ENCODE results near the gene BHLHE40.

DNA sequence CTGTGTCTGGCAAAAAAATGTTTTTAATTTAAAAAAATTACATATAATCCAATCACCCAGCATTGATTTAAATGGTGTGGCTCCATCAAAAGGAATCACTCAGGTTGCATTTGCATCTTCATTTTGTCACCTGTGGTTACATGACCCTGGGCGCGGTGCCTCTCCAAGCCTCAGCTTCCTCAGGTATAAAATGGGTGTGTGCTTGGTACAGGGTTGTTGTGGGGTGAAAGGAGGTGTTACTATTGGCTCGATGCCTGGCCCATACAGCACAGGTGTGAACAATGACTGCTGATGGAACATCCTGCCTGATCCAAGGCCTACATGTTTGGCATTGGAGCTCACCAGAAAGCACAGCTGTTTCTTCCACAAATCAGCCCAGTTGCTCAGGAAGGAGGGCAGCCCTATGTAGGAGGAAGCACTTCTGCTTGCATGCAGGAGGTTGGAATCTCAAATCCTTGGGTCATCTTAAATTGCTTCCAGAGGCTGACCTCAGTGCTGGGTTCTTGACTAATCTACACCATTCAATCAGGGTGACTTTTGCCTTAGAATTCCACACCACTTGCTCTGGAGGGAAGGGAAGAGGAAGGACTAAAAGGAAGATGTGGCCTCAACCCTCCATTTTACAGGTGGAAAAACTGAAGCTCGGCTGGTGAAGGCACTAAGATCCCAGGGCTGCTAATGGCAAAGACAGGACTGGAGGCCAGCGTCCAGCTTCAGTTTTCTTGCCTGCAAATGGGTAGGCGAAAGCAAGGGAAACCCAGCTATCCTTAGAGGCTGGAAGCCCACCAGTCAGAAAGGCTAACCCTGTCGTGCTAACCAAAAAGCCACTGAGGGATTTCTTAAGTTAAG, 31.7 kb downstream of the BHLHE40 start:
- TF ChIP-seq, protein P1, sequence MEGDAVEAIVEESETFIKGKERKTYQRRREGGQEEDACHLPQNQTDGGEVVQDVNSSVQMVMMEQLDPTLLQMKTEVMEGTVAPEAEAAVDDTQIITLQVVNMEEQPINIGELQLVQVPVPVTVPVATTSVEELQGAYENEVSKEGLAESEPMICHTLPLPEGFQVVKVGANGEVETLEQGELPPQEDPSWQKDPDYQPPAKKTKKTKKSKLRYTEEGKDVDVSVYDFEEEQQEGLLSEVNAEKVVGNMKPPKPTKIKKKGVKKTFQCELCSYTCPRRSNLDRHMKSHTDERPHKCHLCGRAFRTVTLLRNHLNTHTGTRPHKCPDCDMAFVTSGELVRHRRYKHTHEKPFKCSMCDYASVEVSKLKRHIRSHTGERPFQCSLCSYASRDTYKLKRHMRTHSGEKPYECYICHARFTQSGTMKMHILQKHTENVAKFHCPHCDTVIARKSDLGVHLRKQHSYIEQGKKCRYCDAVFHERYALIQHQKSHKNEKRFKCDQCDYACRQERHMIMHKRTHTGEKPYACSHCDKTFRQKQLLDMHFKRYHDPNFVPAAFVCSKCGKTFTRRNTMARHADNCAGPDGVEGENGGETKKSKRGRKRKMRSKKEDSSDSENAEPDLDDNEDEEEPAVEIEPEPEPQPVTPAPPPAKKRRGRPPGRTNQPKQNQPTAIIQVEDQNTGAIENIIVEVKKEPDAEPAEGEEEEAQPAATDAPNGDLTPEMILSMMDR (IDR thresholded peaks at IDR 0.05; ENCODE audit: borderline replicate concordance, extremely low read depth, low read length, poor library complexity, severe bottlenecking): no peak
- TF ChIP-seq EZH2 (IDR thresholded peaks at IDR 0.05; ENCODE audit: borderline replicate concordance, low read depth, low read length, severe bottlenecking): no peak

All from DND-41 (cell line).